MM.1S (cell line): Measurements from ENCODE around the gene CCDC87.
"Not testable (repeated sequence)": the region's sequence is repeated elsewhere in the genome, so short reads cannot be mapped to it uniquely, and the experiment has no call there.

ENCODE experiments used
- DNase-seq: peaks from one replicate; pipeline ENCODE4 v3.0.0-alpha.2; 2015
- H2AFZ ChIP-seq: fragments of 300-600 bp; sonication (generic); 2 replicates; pipeline ENCODE4 v1.6.0; 2016; ENCODE audit warnings: antibody characterized with exemption, low read length
- H3F3A ChIP-seq: fragments of 300-600 bp; sonication (generic); 2 replicates; pipeline ENCODE4 v1.6.1; 2016; ENCODE audit warnings: mild to moderate bottlenecking, antibody characterized with exemption, low read length, moderate library complexity, mixed read lengths; ENCODE audit not compliant: insufficient read depth
- H3K27ac ChIP-seq: fragments of 300-600 bp; sonication (generic); 2 replicates; pipeline ENCODE4 v1.5.1; 2016; ENCODE audit warnings: mild to moderate bottlenecking, low read length
- H3K27me3 ChIP-seq: fragments of 300-600 bp; sonication (generic); replicated peaks from 2 replicates; pipeline ENCODE4 v1.6.0; 2016; ENCODE audit warnings: low read length; ENCODE audit not compliant: insufficient read depth
- H3K36me3 ChIP-seq: fragments of 300-600 bp; sonication (generic); replicated peaks from 2 replicates; pipeline ENCODE4 v1.6.1; 2016; ENCODE audit warnings: mild to moderate bottlenecking, low read length, mixed read lengths; ENCODE audit not compliant: insufficient read depth
- H3K4me1 ChIP-seq: fragments of 300-600 bp; sonication (generic); 2 replicates; pipeline ENCODE4 v1.6.1; 2016; ENCODE audit warnings: low read length, mixed read lengths
- H3K4me2 ChIP-seq: fragments of 300-600 bp; sonication (generic); 2 replicates; pipeline ENCODE4 v1.6.0; 2016; ENCODE audit warnings: low read depth, low read length
- H3K4me3 ChIP-seq: fragments of 300-600 bp; sonication (generic); 2 replicates; pipeline ENCODE4 v1.5.1; 2016; ENCODE audit warnings: low read length, mixed read lengths
- H3K79me2 ChIP-seq: fragments of 300-600 bp; sonication (generic); 2 replicates; pipeline ENCODE4 v1.6.1; 2016; ENCODE audit warnings: mixed run types, low read length, mixed read lengths
- H3K9ac ChIP-seq: fragments of 300-600 bp; sonication (generic); 2 replicates; pipeline ENCODE4 v1.6.1; 2016; ENCODE audit warnings: low read length, mixed read lengths
- H3K9me2 ChIP-seq: fragments of 300-600 bp; sonication (generic); replicated peaks from 2 replicates; pipeline ENCODE4 v1.6.1; 2016; ENCODE audit warnings: mild to moderate bottlenecking, low read length, mixed read lengths; ENCODE audit not compliant: insufficient read depth
- H3K9me3 ChIP-seq: fragments of 300-600 bp; sonication (generic); replicated peaks from 2 replicates; pipeline ENCODE4 v1.6.1; 2016; ENCODE audit warnings: mild to moderate bottlenecking, low read length, mixed read lengths; ENCODE audit not compliant: insufficient read depth
- H4K20me1 ChIP-seq: fragments of 300-600 bp; sonication (generic); 2 replicates; pipeline ENCODE4 v1.6.1; 2016; ENCODE audit warnings: mild to moderate bottlenecking, low read length, moderate library complexity, mixed read lengths; ENCODE audit not compliant: insufficient read depth
- EZH2 ChIP-seq: fragments of 300-600 bp; sonication (generic); optimal IDR thresholded peaks from 2 replicates; pipeline ENCODE3; 2017; ENCODE audit warnings: low read depth, mild to moderate bottlenecking, antibody characterized with exemption, low read length, mixed read lengths
- EZH2phosphoT487 ChIP-seq: fragments of 300-600 bp; sonication (generic); IDR thresholded peaks from 2 replicates; pipeline ENCODE4 v1.6.1; 2018; ENCODE audit warnings: antibody characterized with exemption, low read length
- TF ChIP-seq, protein P1 (sequence below): fragments of 300-600 bp; sonication (generic); IDR thresholded peaks from 2 replicates; pipeline ENCODE4 v1.5.1; 2016; ENCODE audit warnings: antibody characterized with exemption, low read length, mixed read lengths

Gene CCDC87

GRCh38 chr11:66591175-66591574 lies 1.7 kb downstream of the CCDC87 start:
- peaks cover 15% of the 10 kb centered on the region; the same call in 1 of the 2 replicates for H3K27me3 ChIP-seq
- no peak for DNase-seq
- H3K4me2 ChIP-seq: no peak overlapping the region
- no peaks in the 10 kb centered on the region for H4K20me1 ChIP-seq
- H3K9ac ChIP-seq: no peak overlapping the region
- no peak for TF ChIP-seq EZH2
- TF ChIP-seq, protein P1, sequence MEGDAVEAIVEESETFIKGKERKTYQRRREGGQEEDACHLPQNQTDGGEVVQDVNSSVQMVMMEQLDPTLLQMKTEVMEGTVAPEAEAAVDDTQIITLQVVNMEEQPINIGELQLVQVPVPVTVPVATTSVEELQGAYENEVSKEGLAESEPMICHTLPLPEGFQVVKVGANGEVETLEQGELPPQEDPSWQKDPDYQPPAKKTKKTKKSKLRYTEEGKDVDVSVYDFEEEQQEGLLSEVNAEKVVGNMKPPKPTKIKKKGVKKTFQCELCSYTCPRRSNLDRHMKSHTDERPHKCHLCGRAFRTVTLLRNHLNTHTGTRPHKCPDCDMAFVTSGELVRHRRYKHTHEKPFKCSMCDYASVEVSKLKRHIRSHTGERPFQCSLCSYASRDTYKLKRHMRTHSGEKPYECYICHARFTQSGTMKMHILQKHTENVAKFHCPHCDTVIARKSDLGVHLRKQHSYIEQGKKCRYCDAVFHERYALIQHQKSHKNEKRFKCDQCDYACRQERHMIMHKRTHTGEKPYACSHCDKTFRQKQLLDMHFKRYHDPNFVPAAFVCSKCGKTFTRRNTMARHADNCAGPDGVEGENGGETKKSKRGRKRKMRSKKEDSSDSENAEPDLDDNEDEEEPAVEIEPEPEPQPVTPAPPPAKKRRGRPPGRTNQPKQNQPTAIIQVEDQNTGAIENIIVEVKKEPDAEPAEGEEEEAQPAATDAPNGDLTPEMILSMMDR: no peak
- no peak for TF ChIP-seq EZH2phosphoT487
- no peak overlapping the region for H3K27ac ChIP-seq
- H3K79me2 ChIP-seq: peaks cover 8% of the 10 kb centered on the region; the same call in 1 of the 2 replicates
- no peaks in the 10 kb centered on the region for H3F3A ChIP-seq
- H3K4me3 ChIP-seq: no peak overlapping the region
- no peaks in the 10 kb centered on the region for H3K36me3 ChIP-seq
- no peak overlapping the region for H2AFZ ChIP-seq
- peaks cover 3% of the 10 kb centered on the region; the same call in 1 of the 2 replicates for H3K4me1 ChIP-seq
- H3K9me3 ChIP-seq: no peaks in the 10 kb centered on the region
- H3K9me2 ChIP-seq: no peaks in the 10 kb centered on the region

GRCh38 chr11:66589996-66590675 lies 2.7 kb downstream of the CCDC87 start:
- H3K9me3 ChIP-seq: no peaks in the 10 kb centered on the region
- no peaks in the 10 kb centered on the region for H3K9me2 ChIP-seq
- H3K4me2 ChIP-seq: no peak overlapping the region
- H3K36me3 ChIP-seq: no peaks in the 10 kb centered on the region
- TF ChIP-seq EZH2: no peak
- TF ChIP-seq EZH2phosphoT487: no peak
- TF ChIP-seq, protein P1: no peak
- no peak overlapping the region for H3K4me3 ChIP-seq
- no peak overlapping the region for H3K27ac ChIP-seq
- H3K79me2 ChIP-seq: peaks cover 8% of the 10 kb centered on the region; the same call in 1 of the 2 replicates
- peaks cover 15% of the 10 kb centered on the region; the same call in 1 of the 2 replicates for H3K27me3 ChIP-seq
- H3F3A ChIP-seq: no peaks in the 10 kb centered on the region
- H2AFZ ChIP-seq: no peak overlapping the region
- no peaks in the 10 kb centered on the region for H4K20me1 ChIP-seq
- no peak for DNase-seq
- H3K4me1 ChIP-seq: peaks cover 3% of the 10 kb centered on the region; the same call in 1 of the 2 replicates
- no peak overlapping the region for H3K9ac ChIP-seq

GRCh38 chr11:66589315-66589714 lies 3.5 kb downstream of the CCDC87 start:
- not testable (repeated sequence) for H3K36me3 ChIP-seq, H3K79me2 ChIP-seq, H3F3A ChIP-seq, DNase-seq, H3K9me3 ChIP-seq, H3K4me2 ChIP-seq, H3K9me2 ChIP-seq, H4K20me1 ChIP-seq, H3K27ac ChIP-seq, H2AFZ ChIP-seq, H3K4me1 ChIP-seq, H3K4me3 ChIP-seq, H3K9ac ChIP-seq
- peaks cover 15% of the 10 kb centered on the region; the same call in 1 of the 2 replicates for H3K27me3 ChIP-seq

DNA sequence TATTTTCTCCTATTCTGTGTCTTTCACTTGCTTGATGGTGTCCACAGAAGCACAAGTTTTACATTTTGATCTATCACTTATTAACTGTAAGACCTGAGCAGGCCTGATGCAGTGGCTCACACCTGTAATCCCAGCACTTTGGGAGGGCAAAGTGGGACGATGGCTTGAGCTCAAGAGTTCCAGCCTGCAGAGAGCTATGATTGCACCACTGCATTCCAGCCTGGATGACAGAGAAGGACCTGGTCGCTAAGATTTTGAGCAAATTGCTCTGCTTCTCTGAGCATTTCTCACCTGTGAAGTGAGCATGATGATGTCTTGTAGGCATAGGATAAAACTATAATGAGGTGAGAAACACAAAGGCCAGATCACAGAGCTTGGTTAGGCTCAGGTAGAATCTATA lies 6.7 kb downstream of the CCDC87 start:
- Histone ChIP-seq H3K9me3 (no peaks in the 10 kb centered on the region), H3K27me3 (peaks cover 22% of the 10 kb centered on the region; the same call in 1 of the 2 replicates), H3K9me2 (no peaks in the 10 kb centered on the region), H3K27ac (no peak overlapping the region), H2AFZ (no peak overlapping the region), H3F3A (no peaks in the 10 kb centered on the region), H3K79me2 (no peaks in the 10 kb centered on the region), H3K4me3 (no peak overlapping the region), H3K9ac (no peak overlapping the region), H3K4me1 (no peaks in the 10 kb centered on the region), H3K36me3 (no peaks in the 10 kb centered on the region), H3K4me2 (no peak overlapping the region), H4K20me1 (no peaks in the 10 kb centered on the region)
- TF ChIP-seq EZH2phosphoT487 (no peak), EZH2 (no peak)
- TF ChIP-seq, protein P1: no peak
- DNase-seq: no peak

DNA sequence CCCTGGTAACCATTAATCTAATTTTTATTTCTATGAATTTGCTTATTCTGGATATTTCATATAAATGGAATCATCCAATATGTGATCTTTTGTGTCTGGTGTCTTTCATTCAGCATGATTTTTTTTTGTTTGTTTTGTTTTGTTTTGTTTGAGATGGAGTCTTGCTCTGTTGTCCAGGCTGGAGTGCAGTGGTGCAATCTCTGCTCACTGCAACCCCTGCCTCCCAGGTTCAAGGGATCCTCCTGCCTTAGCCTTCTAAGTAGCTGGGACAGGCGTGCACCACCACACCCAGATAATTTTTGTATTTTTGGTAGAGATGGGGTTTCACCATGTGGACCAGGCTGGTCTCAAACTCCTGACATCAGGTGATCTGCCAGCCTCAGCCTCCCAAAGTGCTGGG lies 7.4 kb downstream of the CCDC87 start:
- not testable (repeated sequence) for H3K27ac ChIP-seq, H2AFZ ChIP-seq, H3K36me3 ChIP-seq, H3K4me3 ChIP-seq, H3K4me1 ChIP-seq, H3K9me2 ChIP-seq, H3K9me3 ChIP-seq, H3K79me2 ChIP-seq, H3K9ac ChIP-seq, H3F3A ChIP-seq, DNase-seq, H4K20me1 ChIP-seq, H3K4me2 ChIP-seq
- peaks cover 17% of the 10 kb centered on the region; the same call in 1 of the 2 replicates for H3K27me3 ChIP-seq
